GM21367 (cell line): ENCODE data around the gene SMIM10L2A.
"Not testable (repeated sequence)": the region's sequence is repeated elsewhere in the genome, so short reads cannot be mapped to it uniquely, and the experiment has no call there.

Experiments
- ATAC-seq: cut with Tn5 transposase; IDR thresholded peaks from one replicate; pipeline ENCODE4 v1.9.1; 2021; ENCODE audit not compliant: unreplicated experiment

Gene SMIM10L2A

DNA sequence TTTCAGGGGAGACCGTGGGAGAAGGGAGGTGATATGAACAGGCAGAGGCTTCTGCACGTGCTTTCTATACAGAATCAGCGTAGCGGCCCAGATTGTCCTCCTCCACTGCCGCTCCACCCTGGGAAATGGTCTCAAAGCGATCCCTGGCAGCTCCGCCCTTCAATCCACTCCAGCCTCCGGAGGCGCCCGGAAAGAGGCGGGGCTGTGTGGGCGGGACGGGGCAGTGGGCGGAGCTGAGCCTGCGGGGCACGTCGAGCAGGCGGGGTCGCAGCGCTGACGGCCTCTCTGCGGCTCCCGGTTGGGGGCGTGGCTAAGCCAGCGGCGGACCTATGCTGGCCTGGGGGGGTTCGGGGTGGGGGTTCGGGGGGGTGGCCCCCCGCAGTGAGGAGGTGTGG lies 210 bp upstream of the SMIM10L2A start:
- ATAC-seq, result peak; percentile 91

DNA sequence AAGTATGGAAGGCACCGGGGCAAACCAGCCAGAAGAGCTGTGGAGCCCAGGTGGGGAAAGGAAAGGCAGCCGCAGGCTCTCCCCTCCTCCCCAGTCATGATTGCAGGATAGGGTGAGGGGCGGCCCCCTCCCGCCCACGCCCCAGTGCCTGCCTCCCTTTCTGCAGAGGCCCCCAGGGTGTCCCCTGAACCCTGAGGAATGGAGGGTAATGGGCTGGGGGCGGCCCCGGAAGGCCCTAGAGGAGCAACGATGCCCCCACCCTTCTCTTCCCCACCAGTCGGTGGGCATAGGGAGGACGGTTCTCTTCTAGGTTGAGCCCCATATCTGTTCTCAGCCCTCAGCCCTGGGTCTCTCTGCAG lies 1.0 kb downstream of the SMIM10L2A start:
- ATAC-seq, result not testable (repeated sequence)

DNA sequence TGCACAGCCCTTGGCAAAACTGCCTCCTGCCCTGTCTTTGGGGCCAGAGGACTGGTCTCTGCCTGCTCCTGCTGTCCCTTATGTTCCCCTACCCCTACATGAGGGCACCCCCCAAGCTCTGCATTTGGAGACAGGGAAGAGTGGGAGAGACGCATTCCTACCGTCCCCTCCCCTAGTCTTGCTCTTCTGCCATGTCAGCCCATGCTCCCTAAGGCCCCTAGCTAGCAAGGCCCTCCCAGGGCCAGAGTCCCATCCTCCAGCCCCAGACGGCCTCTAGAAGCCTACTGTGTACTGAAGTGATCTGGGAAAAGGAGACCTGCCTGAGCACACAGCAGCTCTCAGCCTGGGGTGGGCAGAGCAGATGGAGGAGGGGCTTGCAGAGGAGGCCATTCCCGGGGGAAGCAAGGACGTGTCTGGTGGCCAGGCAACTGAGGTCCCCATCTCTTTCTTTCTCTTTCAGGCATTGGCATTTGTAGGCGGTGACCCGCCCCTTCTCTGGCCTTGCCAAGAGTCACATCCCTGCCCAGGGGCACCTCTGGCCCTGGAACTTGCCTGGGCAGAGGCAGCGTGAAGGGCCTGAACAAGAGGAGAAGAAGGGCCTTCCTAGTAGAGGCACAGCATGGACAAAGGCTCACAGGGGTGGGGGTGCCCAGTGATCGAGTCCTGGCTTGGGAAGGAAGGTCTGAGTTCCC lies 1.6 kb downstream of the SMIM10L2A start:
- not testable (repeated sequence) for ATAC-seq

DNA sequence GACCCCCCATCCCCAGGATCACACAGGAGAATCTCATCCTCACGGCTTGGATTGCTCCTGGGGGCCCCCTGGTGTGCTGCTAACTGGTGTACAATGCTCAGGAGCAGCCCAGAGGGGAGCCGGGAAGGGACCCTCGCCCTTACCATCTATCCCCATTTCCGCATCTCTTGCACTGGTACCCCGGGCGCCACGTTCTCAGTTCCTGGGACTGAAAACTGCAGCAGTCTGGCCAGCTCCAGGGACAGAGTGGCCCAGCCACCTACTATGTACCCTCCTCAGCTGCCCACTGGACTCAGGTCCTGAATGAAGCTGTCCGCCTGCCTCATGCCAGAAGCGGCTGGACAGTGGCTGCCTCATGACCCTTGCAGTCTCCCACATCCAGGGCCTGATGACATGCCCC lies 2.7 kb downstream of the SMIM10L2A start:
- no peak for ATAC-seq

DNA sequence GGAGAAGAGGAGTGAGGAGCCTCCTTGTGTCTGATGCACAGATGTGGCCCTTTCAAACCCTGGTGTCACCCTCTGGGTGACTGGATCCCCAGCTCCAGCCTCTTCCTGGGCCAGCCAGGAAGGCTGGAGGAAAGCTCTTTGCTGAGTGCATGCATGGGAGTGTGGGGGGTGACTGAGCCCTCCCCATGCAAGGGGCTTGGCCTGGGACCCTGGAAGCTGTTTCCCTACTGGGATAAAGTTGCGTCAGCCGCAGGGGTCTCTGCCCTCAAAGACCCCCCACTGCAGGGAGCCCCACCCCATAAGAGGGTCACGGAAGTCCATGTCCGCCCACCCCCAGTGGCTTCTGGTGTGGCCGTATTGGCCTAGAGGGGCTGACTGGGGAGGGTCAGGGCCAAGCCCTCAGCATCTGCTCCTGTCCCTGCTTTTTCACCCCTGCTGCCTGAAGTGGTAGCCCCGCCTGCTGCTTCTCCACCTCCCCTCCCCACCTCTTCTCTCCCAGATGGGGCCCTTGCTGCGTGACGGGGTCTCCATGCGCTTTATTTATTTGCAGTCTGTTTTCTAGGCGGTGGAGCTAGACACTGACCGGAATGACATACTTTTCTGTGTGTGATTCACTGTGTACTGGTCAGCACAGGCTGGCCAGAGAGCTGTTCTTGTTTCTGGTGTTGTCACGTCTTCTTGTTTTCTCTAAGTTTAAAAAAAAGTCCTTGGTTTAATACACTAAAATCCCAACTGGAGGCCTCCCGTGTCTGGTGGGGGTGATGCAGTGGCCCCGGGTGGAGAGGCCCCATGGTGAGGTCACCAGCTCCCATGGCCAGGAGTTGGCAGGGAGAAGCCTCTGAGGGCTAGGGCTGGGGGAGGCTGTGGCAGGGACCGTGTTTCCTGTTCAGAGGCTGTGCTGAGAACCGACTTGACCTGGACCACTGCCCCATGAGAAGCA lies 3.6 kb downstream of the SMIM10L2A start:
- no peak for ATAC-seq

DNA sequence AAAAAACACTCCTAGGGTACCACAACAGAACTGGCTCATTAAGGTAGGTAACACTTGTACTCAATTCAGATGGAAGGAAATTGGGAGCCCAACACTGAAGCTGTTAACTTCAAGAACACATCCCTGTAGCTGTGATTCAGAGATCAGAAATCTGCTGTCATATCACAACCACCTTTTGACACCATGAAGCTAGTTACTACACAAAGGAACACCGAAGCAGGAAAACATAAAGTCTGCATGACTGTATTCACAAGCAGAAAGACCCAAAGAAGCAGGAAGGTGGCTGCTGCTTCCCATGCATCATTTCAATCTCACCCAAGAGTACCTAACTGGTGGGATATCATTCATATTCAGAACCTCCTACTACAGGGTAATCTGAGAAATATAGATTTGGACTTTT lies 7.7 kb downstream of the SMIM10L2A start:
- no peak for ATAC-seq

DNA sequence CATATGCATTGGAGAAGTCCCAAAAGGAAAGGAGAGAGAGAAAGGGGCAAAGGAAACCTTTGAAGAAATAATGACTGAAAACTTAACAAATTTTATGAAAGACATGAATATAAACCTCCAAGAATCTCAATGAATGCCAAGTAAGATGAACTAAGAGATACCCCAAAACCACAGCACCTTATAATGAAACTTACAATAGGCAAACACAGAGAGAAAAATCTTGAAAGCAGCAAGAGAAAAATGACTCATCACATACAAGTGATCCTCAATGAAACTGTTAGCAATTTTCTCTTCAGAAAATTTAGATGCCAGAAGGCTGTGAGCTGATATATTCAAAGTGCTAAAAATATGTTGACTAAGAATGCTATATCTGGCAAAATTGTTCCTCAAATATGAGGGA lies 10.1 kb downstream of the SMIM10L2A start:
- ATAC-seq, result no peak

DNA sequence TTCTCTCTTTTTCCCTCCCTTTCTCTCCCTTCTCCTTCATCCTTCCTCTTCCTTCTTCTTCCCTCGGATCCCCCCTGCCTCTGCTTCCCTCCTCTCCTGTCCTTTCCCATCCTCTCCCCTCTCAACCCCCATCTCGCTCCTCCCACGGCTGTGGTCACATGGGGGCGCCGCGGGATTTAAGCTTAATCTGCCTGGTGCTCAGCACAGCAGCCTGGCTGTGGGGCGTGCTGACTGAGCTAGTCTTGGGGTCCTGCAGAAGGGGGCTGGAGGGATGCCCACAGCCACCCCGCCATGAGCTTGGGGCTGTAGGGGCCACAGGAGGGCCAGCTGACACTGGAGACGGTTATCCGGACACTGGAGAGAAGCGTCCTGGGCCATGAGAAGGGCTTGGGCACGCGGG lies 10.7 kb downstream of the SMIM10L2A start:
- no peak for ATAC-seq

DNA sequence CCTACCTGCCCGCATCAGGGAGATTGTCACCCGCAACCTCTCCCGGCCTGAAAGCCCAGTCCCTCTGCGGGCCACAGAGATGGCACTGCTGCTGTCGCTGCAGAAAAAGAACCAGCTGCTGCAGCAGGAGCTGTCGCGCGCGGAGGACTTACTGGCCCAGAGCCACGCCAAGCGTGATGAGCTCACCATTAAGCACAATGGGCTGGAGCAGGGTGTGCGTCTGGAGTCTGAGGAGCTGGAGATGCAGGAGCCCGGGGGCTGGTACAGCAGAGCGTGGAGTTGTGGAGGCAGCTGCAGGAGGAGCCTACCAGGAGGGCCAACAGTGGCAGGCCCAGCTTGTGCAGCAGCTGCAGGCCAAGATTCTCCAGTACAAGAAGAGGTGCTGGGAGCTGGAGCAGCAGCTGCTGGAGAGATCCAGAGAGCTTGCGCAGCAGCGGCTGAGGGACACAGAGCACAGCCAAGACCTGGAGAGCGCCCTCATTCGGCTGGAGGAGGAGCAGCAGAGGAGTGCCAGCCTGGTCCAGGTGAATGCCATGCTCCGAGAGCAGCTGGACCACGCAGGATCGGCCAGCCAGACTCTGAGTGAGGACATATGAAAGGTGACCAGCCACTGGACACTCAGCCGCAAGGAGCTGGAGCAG lies 11.3 kb downstream of the SMIM10L2A start:
- no peak for ATAC-seq

DNA sequence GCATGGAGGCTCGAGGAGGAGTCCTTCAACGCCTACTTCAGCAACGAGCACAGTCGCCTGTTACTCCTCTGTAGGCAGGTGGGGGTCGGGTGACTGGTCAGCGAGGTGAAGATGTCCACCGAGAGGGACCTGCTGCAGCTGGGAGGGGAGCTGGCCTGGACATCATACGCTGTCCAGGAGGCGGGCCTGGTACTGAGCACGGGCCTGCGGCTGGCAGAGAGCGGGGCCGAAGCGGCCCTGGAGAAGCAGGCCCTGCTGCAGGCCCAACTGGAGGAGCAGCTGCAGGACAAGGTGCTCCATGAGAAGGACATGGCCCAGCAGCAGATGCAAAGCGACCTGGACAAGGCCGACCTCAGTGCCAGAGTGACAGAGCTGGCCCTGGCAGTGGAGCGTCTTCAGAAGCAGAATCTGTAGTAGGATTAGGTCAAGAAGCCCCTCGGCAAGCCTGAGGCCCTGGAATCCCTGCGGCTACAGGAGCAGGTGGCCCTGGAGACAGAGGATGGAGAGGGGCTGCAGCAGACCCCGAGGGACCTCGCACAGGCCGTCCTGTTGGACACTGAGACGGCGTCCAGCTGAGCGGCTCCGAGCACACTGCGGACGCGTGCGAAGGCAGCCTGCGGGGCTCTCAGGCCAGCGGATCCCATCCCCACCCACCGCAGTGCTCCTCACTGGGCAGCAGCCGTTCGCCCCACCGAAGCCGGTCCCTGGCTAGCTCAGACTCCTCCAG lies 11.9 kb downstream of the SMIM10L2A start:
- no peak for ATAC-seq

DNA sequence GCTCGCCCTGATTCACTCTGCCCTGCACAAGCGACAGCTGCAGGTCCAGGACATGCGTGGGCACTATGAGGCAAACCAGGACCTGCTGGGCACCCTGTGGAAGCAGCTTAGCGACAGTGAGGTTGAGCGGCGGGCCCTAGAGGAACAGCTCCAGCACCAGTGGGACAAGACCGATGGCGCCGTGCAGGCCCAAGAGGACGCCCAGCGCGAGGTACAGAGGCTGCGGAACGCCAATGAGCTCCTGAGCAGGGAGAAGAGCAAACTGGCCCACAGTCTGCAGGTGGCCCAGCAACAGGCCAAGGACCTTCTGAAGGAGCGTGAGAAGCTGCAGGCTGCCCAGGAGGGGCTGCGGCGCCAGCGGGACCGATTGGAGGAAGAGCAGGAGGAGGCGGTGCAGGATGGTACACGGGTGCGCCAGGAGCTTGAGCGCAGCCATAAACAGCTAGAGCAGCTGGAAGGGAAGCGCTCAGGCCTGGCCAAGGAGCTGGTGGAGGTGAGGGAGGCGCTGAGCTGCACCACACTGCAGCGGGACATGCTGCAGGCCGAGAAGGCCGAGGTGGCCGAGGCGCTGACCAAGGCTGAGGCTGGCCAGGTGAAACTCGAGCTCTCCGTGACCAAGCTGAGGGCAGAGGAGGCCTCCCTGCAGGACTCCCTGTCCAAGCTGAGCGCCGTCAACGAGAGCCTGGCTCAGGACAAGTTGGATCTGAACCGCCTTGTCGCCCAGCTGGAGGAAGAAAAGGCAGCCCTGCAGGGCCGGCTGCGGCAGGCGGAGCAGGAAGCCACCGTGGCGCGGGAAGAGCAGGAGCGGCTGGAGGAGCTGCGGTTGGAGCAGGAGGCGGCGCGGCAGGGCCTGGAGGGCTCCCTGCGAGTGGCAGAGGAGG lies 12.8 kb downstream of the SMIM10L2A start:
- ATAC-seq, result no peak

DNA sequence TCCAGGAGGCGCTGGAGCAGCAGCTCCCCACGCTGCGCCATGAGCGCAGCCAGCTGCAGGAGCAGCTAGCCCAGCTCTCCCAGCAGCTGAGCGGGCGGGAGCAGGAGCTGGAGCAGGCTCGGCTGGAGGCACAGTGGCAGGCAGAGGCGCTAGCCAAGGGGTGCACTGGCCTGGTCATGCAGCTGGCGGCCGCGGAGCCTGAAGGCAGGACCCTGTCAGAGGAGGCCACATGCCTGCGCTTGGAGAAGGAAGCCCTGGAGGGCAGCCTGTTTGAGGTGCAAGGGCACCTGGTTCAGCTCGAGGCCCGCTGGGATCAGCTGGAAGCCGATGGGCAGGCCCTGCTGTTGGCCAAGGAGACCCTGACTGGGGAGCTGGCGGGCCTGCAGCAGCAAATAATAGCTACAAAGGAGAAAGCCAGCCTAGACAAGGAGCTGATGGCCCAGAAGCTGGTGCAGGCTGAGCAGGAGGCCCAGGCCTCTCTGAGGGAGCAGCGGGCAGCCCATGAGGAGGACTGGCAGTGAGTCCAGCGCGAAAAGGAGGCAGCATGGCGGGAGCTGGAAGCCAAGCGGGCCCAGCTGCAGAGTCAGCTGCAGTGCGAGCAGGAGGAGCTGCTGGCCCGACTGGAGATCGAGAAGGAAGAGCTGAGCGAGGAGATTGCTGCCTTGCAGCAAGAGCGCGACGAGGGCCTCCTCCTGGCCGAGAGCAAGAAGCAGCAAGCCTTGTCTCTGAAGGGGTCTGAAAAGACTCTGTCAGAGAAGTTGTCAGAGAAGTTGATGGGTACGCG lies 13.6 kb downstream of the SMIM10L2A start:
- ATAC-seq, result no peak

DNA sequence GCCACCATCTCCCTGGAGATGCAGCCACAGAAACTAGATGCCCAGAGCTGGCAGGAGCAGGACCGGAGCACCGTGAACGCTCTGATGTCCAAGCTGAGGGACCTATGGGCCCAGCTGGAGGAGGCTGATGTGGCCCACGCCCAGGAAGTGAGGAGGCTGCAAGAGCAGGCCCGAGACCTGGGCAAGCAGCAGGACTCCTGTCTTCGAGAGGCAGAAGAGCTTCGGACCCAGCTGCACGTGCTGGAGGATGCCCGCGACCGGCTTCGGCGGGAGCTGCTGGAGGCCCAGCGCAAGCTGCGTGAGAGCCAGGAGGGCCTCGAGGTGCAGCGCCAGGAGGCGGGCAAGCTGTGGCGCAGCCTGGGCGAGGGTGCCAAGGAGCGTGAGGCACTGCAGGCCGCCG lies 14.2 kb downstream of the SMIM10L2A start:
- no peak for ATAC-seq

DNA sequence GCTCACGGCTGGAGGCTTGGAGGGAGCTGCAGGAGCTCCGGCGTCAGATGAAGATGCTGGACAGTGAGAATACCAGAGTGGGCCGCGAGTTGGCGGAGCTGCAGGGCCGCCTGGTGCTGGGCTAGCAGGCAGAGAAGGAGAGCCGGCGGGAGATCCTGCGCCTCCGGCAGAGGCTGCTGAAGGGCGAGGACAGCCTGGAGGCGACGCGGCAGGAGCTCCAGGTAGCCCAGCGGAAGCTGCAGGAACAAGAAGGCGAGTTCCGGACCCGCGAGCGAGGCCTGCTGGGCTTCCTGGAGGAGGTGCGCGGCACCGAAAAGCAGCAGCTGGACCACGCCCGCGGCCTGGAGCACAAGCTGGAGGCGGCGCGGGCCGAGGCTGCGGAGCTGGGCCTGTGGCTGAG lies 14.7 kb downstream of the SMIM10L2A start:
- ATAC-seq, result no peak

DNA sequence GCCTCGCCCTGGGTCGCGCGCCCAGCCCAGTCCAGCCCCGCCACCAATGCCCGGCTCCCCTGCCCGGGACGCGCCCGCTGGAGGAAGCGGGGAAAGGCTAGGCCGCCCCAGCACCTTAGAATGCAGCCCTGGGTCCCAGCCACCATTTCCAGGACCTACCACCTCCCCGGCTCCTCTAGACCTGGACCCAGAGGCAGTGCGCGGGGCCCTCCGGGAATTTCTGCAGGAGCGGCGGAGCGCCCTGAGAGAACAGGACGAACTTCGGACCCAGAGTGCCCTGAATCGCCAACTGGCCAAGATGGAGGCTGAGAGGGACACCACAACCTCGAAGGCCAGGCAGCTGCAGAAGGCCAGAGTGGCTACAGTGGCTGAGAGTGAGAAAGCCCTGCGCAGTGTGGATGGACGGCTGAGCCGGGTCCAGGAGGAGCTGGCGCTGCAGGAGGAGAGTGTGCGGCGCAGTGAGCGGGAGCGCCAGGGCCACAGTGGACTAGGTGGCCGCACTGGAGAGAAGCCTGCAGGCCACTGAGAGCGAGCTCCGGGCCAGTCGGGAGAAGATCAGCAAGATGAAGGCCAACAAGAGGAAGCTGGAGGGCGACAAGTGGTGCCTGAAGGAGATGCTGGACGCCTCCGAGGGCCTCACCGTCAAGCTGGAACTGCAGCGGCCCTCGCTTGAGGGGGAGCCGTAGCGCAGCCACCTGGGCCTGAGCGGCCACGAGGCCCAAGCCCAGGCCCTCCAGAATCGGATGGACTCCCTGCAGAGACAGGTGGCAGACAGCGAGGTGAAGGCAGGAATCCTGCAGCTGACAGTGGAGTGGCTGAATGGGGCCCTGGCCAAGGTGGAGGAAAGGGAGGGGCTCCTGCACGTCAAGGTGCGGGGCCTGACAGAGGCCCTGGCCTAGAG lies 15.5 kb downstream of the SMIM10L2A start:
- no peak for ATAC-seq

DNA sequence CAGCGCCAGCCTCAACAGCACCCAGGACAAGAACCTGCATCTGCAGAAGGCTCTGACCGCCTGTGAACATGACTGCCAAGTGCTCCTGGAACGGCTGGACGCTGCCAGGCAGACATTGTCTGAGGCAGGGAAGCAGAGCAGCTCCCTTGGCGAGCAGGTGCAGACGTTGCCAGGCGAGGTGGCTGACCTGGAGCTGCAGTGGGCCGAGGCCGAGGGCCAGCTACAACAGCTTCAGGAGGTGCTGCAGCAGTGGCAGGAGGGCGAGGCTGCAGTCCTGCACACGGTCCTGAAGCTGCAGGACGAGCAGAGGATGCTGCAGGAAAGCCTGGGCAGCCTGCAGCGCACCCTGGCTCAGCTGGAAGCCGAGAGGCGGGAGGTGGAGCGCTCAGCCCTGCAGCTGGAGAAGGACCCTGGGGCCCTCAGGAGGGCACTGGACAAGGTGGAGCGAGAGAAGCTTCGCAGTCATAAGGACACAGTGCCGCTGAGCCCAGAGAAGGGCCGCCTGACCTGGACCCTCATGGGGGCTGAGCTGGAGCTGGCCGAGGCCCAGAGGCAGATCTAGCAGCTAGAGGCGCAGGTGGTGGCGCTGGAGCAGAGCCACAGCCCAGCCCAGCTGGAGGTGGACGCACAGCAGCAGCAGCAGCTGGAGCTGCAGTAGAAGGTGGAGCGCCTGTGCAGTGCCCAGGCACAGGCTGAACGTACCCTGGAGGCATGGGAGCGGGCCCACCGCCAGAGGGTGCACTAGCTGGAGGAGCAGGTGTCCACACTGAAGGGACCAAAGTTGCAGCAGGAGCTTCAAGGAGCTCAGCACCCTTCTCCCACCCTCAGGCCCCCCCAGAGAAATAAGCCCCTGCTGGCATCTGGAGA lies 16.4 kb downstream of the SMIM10L2A start:
- no peak for ATAC-seq

DNA sequence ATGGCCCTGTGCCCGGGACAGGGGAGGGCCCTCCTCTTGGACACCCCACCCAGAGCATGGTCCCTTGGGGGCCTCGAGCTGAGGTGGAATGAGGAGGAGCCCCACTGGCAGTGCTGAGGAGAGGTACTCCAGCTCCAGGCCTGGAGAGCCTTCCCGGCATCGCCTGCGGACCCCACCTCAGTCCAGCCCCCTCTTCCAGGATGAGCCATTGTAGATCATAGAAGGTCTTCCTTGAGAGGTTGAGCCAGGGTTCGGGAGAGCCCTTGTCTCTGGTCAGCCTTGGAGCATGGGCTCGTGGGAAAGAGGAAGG lies 16.9 kb downstream of the SMIM10L2A start:
- no peak for ATAC-seq
